ENCODE data around the gene STMND1.

The STMND1 gene

GRCh38 chr6:17138033-17138432 is 36.2 kb downstream of the STMND1 start:
- Histone ChIP-seq H3K4me3 (replicated peaks; ENCODE audit: insufficient read depth, low read length) (no peak overlapping the region), H3K27ac (replicated peaks) (no peak overlapping the region), H3K27me3 (ENCODE audit: insufficient read depth, poor library complexity, severe bottlenecking) (peaks cover 6% of the 10 kb centered on the region)
- TF ChIP-seq CTCF (IDR thresholded peaks at IDR 0.05; ENCODE audit: insufficient read depth, low read length): no peak
- TF ChIP-seq GABPA (IDR thresholded peaks at IDR 0.05; ENCODE audit: low read depth): no peak
- no peak for TF ChIP-seq SPI1 (IDR thresholded peaks at IDR 0.05; ENCODE audit: borderline replicate concordance, low read depth)
- no peak for TF ChIP-seq POLR2AphosphoS5 (IDR thresholded peaks at IDR 0.05; ENCODE audit: low read depth)
- TF ChIP-seq, protein P1, sequence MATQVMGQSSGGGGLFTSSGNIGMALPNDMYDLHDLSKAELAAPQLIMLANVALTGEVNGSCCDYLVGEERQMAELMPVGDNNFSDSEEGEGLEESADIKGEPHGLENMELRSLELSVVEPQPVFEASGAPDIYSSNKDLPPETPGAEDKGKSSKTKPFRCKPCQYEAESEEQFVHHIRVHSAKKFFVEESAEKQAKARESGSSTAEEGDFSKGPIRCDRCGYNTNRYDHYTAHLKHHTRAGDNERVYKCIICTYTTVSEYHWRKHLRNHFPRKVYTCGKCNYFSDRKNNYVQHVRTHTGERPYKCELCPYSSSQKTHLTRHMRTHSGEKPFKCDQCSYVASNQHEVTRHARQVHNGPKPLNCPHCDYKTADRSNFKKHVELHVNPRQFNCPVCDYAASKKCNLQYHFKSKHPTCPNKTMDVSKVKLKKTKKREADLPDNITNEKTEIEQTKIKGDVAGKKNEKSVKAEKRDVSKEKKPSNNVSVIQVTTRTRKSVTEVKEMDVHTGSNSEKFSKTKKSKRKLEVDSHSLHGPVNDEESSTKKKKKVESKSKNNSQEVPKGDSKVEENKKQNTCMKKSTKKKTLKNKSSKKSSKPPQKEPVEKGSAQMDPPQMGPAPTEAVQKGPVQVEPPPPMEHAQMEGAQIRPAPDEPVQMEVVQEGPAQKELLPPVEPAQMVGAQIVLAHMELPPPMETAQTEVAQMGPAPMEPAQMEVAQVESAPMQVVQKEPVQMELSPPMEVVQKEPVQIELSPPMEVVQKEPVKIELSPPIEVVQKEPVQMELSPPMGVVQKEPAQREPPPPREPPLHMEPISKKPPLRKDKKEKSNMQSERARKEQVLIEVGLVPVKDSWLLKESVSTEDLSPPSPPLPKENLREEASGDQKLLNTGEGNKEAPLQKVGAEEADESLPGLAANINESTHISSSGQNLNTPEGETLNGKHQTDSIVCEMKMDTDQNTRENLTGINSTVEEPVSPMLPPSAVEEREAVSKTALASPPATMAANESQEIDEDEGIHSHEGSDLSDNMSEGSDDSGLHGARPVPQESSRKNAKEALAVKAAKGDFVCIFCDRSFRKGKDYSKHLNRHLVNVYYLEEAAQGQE (IDR thresholded peaks at IDR 0.05; ENCODE audit: insufficient replicate concordance, low read depth): no peak
- DNase-seq (ENCODE audit: low read depth in 1 of 2, low spot score in 1 of 2): no peak

DNA sequence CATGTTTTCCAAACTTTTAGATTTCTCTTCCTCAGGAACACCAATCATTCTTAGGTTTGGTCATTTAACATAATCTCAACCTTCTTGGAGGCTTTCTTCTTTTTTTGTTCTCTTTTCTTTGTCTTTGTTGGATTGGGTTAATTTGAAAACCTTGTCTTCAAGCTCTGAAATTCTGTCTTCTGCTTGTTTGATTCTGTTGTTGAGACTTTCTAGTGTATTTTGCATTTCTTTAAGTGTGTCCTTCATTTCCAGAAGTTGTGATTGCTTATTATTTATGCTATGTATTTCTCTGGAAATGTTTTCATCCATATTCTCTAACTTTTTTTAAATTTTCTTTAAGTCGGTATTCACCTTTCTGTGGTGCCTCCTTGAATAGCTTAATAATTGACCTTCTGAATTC is 42.2 kb downstream of the STMND1 start:
- H3K27ac ChIP-seq (replicated peaks): no peak overlapping the region
- TF ChIP-seq, protein P1 (IDR thresholded peaks at IDR 0.05; ENCODE audit: insufficient replicate concordance, low read depth): no peak
- no peak for TF ChIP-seq GABPA (IDR thresholded peaks at IDR 0.05; ENCODE audit: low read depth)
- no peak for TF ChIP-seq SPI1 (IDR thresholded peaks at IDR 0.05; ENCODE audit: borderline replicate concordance, low read depth)
- no peak for DNase-seq (ENCODE audit: low read depth in 1 of 2, low spot score in 1 of 2)

DNA sequence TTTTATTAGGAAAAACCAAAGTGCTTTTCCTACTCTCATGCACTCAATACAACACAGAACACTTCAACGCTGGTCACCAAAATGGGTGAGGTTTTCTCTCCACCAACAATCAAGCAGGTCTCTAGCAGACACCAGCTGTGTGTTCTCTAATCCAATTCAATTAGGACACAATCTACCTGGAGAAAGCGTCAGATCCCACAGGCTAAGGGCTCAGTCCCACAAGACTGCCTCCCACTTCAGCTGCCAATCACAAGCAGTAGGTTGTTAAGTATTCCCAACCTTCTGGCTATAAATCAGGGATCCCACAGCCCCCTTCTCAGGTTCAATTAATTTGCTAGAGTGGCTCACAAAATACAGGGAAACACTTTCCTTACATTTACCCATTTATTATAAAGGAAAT is 47.7 kb downstream of the STMND1 start:
- TF ChIP-seq, protein P1 (IDR thresholded peaks at IDR 0.05; ENCODE audit: insufficient replicate concordance, low read depth): no peak
- TF ChIP-seq POLR2AphosphoS5 (IDR thresholded peaks at IDR 0.05; ENCODE audit: low read depth) (no peak), GABPA (IDR thresholded peaks at IDR 0.05; ENCODE audit: low read depth) (no peak), CTCF (IDR thresholded peaks at IDR 0.05; ENCODE audit: insufficient read depth, low read length) (no peak), SPI1 (IDR thresholded peaks at IDR 0.05; ENCODE audit: borderline replicate concordance, low read depth) (no peak)
- H3K4me3 ChIP-seq (replicated peaks; ENCODE audit: insufficient read depth, low read length): no peak overlapping the region
- H3K27ac ChIP-seq (replicated peaks): no peak overlapping the region
- H3K27me3 ChIP-seq (ENCODE audit: insufficient read depth, poor library complexity, severe bottlenecking): no peaks in the 10 kb centered on the region
- no peak for DNase-seq (ENCODE audit: low read depth in 1 of 2, low spot score in 1 of 2)

More for the DNA sequence above, 42.2 kb downstream of the STMND1 start:
- Histone ChIP-seq H3K27me3 (ENCODE audit: insufficient read depth, poor library complexity, severe bottlenecking) (peaks cover 2% of the 10 kb centered on the region), H3K4me3 (replicated peaks; ENCODE audit: insufficient read depth, low read length) (no peak overlapping the region)

All from HL-60 (cell line).